ENCODE results near the gene CYREN.

DNA sequence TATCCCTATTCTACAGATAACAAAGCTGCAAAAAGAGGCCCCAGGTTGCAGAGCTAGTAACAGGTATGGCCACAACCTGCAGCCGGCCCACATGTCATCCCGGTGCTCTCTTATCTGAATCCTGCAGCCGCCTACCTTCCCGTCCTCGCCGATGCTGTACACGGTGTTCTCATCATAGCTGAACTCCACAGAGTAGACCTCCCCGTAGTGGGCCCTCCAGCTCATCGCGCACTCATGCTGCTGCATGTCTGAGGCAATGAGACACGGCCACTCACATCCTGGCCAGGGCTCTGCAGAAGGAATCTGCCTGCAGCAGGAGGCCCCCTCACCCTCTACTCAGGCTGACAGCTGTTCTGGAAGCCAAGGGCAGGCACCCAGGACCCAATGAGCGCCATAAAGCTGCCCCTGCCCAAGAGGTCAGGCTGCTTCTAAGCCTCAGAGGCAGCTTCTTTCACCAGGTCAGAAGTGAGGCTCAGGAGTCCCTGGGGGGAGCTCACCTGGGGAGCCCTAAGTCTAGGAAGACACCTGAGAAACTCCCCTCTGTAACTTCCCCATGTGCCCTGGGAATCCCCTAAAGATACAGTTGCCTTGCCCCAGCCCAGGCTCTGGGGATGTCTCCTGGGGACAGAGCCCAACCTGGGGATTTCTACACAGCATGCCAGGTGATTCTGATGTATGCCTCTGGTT lies 17.9 kb upstream of the CYREN start:
- no peak for TF ChIP-seq EZH2 (IDR thresholded peaks at IDR 0.05)
- TF ChIP-seq, protein P1, sequence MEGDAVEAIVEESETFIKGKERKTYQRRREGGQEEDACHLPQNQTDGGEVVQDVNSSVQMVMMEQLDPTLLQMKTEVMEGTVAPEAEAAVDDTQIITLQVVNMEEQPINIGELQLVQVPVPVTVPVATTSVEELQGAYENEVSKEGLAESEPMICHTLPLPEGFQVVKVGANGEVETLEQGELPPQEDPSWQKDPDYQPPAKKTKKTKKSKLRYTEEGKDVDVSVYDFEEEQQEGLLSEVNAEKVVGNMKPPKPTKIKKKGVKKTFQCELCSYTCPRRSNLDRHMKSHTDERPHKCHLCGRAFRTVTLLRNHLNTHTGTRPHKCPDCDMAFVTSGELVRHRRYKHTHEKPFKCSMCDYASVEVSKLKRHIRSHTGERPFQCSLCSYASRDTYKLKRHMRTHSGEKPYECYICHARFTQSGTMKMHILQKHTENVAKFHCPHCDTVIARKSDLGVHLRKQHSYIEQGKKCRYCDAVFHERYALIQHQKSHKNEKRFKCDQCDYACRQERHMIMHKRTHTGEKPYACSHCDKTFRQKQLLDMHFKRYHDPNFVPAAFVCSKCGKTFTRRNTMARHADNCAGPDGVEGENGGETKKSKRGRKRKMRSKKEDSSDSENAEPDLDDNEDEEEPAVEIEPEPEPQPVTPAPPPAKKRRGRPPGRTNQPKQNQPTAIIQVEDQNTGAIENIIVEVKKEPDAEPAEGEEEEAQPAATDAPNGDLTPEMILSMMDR (IDR thresholded peaks at IDR 0.05), result no peak

Measured in neural progenitor cell (in vitro differentiated cells).